ENCODE results near the gene RASGRP1.

Gene RASGRP1

DNA sequence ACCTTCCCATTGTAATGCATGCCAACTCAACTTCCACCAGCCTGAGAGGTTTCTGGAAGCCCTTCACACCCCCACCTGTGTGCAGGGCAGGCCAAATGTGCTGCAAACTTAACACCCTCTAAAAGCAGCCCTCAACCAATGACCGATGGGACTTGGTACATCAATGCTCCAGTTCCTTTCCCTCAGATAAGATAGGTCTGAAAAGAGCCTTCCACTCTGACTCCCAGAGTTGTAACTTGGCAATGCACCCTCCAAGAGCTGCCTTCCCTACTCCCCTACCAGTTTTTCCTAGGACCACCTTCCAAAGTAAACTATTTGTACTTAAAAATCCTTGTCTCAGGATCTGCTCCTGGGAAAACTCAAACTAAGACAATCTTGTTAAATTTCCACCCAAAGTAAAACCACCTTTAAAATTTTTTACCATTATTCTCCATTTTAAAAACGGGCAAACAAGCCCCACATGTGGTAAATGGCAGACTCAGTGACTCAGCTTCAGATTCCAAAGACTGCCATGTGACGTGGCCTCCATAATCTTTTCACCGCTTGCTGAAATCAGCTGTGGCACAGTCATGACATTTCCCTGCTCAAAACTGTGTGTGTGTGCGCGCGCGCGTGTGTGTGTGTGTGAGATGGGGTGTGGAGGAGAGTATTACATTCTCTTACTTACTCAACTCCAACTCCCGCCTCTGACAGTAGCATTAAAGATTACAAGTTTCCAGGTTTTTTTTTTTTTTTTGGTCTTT, 17.2 kb downstream of the RASGRP1 start:
- no peak for DNase-seq (ENCODE audit: extremely low read depth, low read depth)
- TF ChIP-seq, protein P1, sequence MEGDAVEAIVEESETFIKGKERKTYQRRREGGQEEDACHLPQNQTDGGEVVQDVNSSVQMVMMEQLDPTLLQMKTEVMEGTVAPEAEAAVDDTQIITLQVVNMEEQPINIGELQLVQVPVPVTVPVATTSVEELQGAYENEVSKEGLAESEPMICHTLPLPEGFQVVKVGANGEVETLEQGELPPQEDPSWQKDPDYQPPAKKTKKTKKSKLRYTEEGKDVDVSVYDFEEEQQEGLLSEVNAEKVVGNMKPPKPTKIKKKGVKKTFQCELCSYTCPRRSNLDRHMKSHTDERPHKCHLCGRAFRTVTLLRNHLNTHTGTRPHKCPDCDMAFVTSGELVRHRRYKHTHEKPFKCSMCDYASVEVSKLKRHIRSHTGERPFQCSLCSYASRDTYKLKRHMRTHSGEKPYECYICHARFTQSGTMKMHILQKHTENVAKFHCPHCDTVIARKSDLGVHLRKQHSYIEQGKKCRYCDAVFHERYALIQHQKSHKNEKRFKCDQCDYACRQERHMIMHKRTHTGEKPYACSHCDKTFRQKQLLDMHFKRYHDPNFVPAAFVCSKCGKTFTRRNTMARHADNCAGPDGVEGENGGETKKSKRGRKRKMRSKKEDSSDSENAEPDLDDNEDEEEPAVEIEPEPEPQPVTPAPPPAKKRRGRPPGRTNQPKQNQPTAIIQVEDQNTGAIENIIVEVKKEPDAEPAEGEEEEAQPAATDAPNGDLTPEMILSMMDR (IDR thresholded peaks at IDR 0.05; ENCODE audit: low read depth, low read length): no peak

DNA sequence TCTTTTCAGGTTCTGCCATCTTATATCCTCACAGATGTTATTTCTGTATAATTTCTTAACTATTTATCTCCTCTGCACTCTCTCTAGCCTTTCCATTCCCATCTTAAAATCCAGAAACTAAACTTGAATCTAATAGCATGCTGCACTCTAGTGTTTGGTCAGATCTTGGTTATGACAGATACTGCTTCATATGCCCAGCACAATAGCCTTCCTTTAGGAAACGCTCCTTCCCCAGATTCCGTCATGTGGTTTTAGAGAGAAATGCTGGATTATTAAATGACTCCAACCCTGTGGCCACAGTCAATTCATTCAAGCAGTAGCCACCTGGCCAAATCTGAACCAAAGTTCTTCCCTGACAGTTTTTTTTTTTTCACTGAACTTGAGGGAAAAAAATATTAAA, 19.4 kb downstream of the RASGRP1 start:
- TF ChIP-seq, protein P1 (IDR thresholded peaks at IDR 0.05; ENCODE audit: low read depth, low read length): no peak; the same call in 1 of the 2 replicates
- no peak for DNase-seq (ENCODE audit: extremely low read depth, low read depth)

DNA sequence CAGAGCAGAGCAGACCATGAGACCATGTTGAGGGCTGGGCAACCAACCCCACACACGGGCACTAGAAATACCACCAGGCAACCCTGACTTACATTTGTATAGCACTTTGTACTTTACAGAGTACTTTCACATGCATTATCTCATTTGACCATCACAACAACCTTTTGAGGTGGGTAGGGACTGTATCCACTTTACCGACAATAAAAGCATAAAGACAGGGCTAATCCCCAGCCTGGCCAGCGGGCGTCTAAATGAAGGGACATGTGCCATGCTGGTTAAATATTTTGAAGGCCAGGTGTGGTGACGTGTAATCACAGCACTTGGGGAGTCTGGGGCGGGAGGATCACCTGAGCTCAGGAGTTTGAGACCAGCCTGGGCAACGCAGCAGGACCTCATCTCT, 23.6 kb downstream of the RASGRP1 start:
- no peak for DNase-seq (ENCODE audit: extremely low read depth, low read depth)
- TF ChIP-seq, protein P1 (IDR thresholded peaks at IDR 0.05; ENCODE audit: low read depth, low read length): no peak

DNA sequence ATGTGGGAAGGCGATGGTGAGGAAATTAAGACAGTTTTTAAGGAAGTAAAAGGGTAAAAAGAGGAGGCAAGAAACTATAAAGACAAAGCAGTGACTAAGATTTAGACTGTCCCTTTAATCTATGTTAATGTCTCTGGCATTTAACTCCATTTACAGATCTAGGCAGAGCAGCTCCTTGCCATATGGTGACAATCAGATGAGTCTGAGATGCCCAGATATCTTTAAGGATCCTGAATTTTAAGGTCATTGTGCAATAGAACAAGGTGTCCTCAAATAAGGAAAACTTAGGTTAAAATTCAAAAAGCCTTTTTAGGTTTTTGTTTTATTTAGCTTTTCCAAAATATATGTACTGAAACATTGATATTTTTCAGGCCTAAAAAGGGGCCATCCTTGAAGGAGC, 24.1 kb downstream of the RASGRP1 start:
- no peak for DNase-seq (ENCODE audit: extremely low read depth, low read depth)
- TF ChIP-seq, protein P1 (IDR thresholded peaks at IDR 0.05; ENCODE audit: low read depth, low read length): no peak

DNA sequence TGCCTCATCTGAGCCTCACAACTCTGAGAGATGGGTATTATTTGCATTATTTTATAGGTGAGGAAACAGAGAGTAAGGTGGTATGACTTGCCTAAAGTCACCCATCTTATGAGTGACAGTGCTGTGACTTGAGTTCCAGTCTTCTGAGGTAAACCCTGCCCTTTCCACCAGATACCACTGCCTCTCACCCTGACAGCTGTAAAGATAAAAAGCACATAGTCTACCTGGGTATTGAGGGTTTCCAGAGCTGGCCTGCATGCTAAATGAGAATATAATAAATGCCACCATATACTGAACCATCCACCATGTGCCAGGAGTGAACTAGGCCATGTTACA, 25.6 kb downstream of the RASGRP1 start:
- DNase-seq (ENCODE audit: extremely low read depth, low read depth): no peak

DNA sequence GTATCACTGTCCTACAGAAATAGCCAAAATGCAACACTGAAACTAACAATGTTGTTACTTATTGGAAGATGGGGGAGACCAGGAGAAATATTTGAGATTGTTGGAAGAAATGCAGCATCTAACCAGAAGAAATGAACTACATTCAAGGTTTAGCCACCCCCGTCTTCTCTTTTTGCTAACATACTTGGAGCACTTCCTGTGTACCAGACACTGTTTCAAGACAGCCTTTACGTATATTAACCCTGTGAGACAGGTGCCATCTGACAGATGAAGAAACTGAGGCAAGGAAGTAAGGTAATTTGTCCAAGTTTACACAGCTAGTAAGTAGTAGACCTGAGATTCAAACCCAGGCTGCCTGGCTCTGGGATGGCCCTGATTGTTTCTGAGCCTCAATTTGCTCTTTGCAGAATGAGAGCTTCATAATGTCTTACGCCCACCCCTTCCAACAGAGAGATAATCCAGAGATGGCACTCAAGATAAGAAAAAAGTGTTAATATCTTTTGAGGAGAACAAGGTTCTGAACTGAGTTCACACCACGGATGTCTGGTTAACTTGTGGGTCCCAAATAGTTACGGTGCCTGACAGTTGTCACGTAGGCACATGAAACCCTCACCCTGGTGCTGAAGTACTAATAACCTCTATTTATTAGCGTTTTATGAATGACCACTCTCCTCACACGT, 26.1 kb downstream of the RASGRP1 start:
- DNase-seq (ENCODE audit: extremely low read depth, low read depth): no peak
- TF ChIP-seq, protein P1 (IDR thresholded peaks at IDR 0.05; ENCODE audit: low read depth, low read length): no peak

More for the DNA sequence above, 25.6 kb downstream of the RASGRP1 start:
- TF ChIP-seq, protein P1 (IDR thresholded peaks at IDR 0.05; ENCODE audit: low read depth, low read length): no peak

DNA sequence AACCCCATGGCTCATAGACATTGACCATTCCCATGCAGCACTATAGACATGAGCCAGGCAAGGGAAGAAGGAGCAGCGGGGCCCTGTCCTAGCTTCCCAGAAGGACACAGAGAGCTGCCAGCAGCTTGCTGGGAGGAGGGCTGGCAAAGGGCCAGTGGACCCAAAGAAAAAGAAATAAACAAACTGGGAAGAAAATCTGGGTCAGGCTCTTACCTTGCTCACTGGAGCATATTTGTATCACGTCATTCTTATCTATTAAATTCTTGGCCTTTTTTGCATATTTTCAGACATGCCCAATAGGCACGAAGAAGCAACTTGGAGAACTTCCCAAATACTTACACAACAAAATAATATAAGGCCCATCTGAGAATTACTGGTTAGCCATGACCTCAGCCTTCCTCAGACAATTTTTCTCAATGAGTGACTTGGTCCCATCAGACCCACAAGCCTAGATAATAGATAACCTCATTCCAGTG, 28.4 kb downstream of the RASGRP1 start:
- TF ChIP-seq, protein P1 (IDR thresholded peaks at IDR 0.05; ENCODE audit: low read depth, low read length): no peak

More for the DNA sequence above, 28.4 kb downstream of the RASGRP1 start:
- DNase-seq (ENCODE audit: extremely low read depth, low read depth): peak; percentile 25
